HG03196 (cell line): Measurements from ENCODE around the gene MIOX.

Source experiments
- ATAC-seq: cut with Tn5 transposase; IDR thresholded peaks from one replicate; pipeline ENCODE4 v1.9.1; 2021; ENCODE audit not compliant: unreplicated experiment

Gene MIOX

GRCh38 chr22:50486561-50487289 lies at the start of gene MIOX:
TSS of gene MIOX (plus strand) at chr22:50486859. CDS start at chr22:50486898, 39 bp downstream.
- no peak for ATAC-seq

GRCh38 chr22:50437511-50438304 lies 49.0 kb upstream of the MIOX start:
- no peak for ATAC-seq

- no peak for ATAC-seq
Measured at GRCh38 chr22:50438305-50439275, 48.1 kb upstream of the MIOX start.

GRCh38 chr22:50439314-50439870 lies 47.3 kb upstream of the MIOX start:
- ATAC-seq = no peak

- ATAC-seq = no peak
Measured at GRCh38 chr22:50439871-50440331, 46.8 kb upstream of the MIOX start.

GRCh38 chr22:50440544-50441249 lies 46.0 kb upstream of the MIOX start:
- no peak for ATAC-seq

- ATAC-seq = no peak
Measured at GRCh38 chr22:50441428-50441993, 45.1 kb upstream of the MIOX start.

DNA sequence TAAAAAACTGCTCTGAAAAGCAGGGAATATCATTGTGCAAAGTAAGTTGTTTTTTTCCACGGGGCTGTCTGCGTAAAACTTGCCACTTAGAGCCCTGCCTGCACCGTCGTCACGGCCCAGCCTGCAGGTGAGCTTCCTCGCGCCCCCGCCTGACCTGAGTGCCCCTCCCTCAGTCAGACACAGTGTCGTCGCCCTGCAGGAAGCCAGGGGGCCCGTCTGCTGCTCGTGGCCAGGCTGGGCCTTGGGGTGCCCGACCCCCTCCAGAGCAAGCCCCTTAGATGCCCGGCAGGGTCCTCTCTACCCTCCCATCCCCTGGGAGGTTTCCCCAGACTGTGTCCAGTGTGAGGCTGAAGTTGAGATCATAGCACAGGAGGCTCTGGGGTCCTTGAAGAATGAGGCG lies 43.5 kb upstream of the MIOX start:
- no peak for ATAC-seq

DNA sequence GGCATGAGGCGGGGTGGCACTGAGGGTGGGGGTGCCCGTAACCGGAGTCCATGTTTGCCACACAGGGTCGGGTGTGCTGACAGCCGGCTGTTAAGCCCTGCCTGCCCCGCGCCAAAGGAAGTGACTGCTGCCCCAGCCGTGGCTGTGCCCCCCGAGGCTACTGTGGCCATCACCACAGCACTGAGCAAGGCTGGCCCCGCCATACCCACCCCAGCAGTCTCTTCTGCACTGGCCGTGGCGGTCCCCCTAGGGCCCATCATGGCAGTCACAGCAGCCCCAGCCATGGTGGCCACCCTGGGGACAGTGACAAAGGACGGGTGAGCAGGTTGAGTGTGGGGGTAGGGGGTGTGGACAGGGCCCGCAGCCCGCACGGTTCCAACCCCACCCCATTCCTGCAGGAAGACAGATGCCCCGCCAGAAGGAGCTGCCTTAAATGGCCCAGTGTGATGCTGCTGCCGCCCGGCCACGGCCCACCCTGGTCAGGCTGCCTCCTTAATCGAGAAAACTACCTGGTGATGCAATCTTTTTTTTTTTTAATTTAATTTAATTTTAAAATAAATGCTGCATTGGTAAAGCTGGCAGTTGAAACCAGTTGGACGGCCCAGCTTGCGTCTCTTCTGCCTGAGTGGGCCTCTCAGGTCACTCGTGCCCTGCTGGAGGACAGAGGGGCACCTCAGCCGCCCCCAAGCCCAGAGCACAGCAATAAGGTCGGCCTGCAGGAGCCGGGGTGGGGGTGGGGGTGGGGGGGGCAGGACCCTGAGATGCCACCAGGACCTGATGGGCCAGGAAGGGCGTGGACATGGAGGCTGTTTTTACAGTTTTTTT lies 42.6 kb upstream of the MIOX start:
- no peak for ATAC-seq

- ATAC-seq = no peak
Measured at GRCh38 chr22:50444663-50445062, 42.0 kb upstream of the MIOX start.

- no peak for ATAC-seq
Measured at GRCh38 chr22:50445071-50445879, 41.4 kb upstream of the MIOX start.

DNA sequence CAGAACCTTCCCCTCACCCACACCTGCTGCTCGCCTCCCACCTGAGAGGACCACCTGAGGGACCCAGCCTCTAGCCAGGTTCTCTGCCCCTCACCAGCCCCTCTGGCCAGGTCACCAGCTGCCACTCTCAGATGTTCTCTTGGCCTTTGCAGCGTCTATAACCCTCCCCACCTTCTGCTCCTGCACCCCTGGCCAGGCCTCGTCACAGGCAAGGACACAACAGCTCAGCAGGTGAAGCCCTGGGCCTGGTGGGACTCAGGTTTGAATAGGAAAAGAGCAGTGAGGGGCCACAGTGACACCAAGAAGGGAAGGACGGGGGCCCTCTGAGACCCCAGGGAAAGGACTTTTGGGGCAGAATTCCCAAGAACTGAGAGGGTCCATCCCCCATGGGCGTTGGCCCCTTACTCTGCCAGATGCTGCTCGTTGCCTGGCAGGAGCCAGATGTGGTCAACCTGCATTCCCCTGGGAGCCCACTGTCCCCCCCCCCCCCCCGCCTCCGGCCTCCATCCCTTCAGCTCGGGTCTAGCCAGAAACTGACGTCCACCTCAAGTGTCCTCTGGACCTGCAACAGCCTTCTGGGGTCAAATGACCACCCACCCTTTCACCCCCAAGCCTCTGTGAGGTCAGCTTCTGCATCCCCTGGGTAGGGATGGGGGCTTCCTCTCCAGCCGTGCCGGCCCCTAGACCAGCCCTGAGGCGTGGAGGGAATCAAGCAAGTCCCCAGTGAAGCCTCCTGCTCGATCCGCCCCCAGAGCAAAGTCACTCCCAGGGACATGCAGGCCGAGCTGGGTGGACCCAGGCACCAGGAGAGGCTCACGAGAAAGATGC lies 40.6 kb upstream of the MIOX start:
- ATAC-seq = no peak

DNA sequence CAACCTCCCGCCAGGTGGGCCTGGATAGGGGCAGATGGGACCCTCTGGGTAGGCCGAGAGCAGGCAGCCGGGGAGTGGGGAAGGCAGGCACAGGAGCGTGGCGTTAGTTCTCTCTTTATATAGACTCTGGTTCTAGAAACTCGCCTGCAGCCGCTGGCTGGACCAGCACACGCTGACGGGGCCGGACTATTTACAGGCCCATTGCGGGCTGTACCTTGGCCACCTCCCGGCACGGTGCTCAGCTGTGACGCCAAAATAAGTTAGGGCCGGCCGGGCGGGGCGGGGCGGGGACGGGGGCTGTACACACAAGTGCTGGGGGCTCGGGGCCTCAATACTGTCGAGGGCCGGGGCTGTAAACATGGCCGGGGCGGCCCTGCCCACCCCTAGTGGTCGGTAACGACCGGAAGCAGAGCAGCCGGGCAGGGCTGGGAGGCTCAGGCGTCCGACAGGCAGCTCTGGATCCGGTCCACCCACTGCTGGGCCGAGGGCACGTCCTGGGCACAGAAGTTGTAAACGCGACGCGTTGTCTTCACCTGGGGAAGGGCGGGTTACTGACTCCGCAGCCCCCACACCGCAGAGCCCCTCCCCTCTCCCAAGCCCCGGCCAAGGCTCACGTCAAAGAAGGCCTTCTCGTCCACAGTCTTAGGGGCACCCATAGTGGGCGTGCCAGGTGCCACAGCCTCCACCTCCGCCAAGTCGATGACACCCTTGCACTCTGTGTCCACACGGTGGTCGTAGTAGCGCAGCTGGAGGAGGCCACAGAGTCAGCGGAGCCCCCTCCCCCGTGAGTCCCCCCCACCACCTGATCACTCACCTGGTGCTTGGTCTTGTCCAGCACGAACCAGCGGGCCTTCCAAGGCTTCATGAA lies 39.7 kb upstream of the MIOX start:
- ATAC-seq = no peak

GRCh38 chr22:50447576-50448551 lies 38.8 kb upstream of the MIOX start:
- ATAC-seq = no peak

- no peak for ATAC-seq
Measured at GRCh38 chr22:50452649-50453048, 34.0 kb upstream of the MIOX start.
